ENCODE data around the gene A4GALT. TPM values are rescaled to one million over a fixed set of nuclear protein-coding genes. Genes with fewer than 3 reads are reported as not detected.
"Not testable (repeated sequence)": the region's sequence is repeated elsewhere in the genome, so short reads cannot be mapped to it uniquely, and the experiment has no call there.

A4GALT gene
- total RNA-seq, 1 experiment from 2014 or later: 22.1 TPM

- DNase-seq (ENCODE audit: low spot score); H3K9me3 Mint-ChIP-seq; H3K27ac Mint-ChIP-seq; H3K36me3 Mint-ChIP-seq; H3K27me3 Mint-ChIP-seq (ENCODE audit: low read depth); H3K4me3 Mint-ChIP-seq; CTCF ChIA-PET; ATAC-seq: not testable (repeated sequence)
- TF ChIP-seq ZNF121 (CRISPR knock-in tag; IDR thresholded peaks at IDR 0.05): 0 out of 2 replicates have a peak, but pooled peaks have one; percentile 26
- POLR2A ChIA-PET: interaction anchor here (0.7 kb wide), 1 partner anchor 12 kb away, joined by 5 read pairs; no protein-coding TSS in a partner anchor
- H3K4me1 Mint-ChIP-seq: peaks cover 14% of the 10 kb centered on the region
These were observed 34.5 kb upstream of the A4GALT start for GRCh38 chr22:42755121-42755520.

DNA sequence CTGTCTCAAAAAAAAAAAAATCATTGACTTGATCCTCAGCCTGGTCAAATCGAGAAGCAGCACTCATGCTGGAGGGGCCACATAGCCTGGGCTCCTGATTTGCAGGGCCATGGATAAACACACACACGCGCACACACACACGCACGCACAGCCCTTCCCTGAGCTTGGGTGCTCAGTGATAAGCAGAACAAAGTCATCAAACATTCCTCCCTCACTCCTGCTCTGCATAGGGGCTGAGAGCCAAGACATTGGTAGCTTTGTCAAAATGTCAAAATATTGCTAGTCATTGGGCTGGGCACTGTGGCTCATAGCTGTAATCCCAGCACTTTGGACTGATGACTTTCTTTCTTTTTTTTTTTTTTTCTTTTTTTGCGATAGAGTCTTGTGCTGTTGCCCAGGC lies 34.0 kb upstream of the A4GALT start:
- ChIA-PET CTCF (no interaction called here), POLR2A (interaction anchor here (0.7 kb wide), 1 partner anchor 12 kb away, joined by 5 read pairs; no protein-coding TSS in a partner anchor)
- no peaks in the 10 kb centered on the region for H3K9me3 Mint-ChIP-seq
- no peaks in the 10 kb centered on the region for H3K36me3 Mint-ChIP-seq
- H3K4me3 Mint-ChIP-seq: no peak overlapping the region
- H3K4me1 Mint-ChIP-seq: peaks cover 14% of the 10 kb centered on the region
- no peaks in the 10 kb centered on the region; the same call in 1 of the 2 replicates for H3K27me3 Mint-ChIP-seq (ENCODE audit: low read depth)
- H3K27ac Mint-ChIP-seq: no peak overlapping the region
- DNase-seq (ENCODE audit: low spot score) (no peak), ATAC-seq (no peak)
- TF ChIP-seq GABPB1 (CRISPR knock-in tag; IDR thresholded peaks at IDR 0.05) (0 out of 2 replicates have a peak, but pooled peaks have one; percentile 28), NFE2L1 (CRISPR knock-in tag; IDR thresholded peaks at IDR 0.05) (no peak)

DNA sequence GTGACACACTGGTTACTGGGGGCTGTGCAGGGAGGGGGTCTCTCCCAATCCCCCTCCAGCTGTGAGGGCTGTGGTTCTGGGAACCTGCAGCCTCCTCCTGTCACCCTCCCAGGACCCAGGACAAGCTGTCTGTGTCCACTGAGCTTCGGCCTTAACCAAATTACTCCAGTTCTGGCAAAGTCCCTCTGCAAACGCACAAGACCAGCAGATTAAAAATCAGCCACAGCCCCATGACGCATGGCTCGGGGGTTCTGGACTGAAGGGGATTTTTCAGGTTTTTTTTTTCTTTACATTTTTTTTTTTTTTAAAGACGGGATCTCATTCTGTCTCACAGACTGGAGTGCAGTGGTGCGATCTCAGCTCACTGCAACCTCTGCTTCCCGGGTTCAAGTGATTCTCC lies 32.2 kb upstream of the A4GALT start:
- no peak overlapping the region for H3K27ac Mint-ChIP-seq
- ATAC-seq (no peak), DNase-seq (ENCODE audit: low spot score) (no peak)
- no peaks in the 10 kb centered on the region; the same call in 1 of the 2 replicates for H3K27me3 Mint-ChIP-seq (ENCODE audit: low read depth)
- CTCF ChIA-PET: interaction anchor here (0.8 to 1.4 kb wide), 2 partner anchors 67 to 307 kb away, joined by 3 to 4 read pairs; no protein-coding TSS in a partner anchor
- POLR2A ChIA-PET: interaction anchor here (0.7 kb wide), 1 partner anchor 132 kb away, joined by 4 read pairs; no protein-coding TSS in a partner anchor
- peaks cover 10% of the 10 kb centered on the region for H3K4me1 Mint-ChIP-seq
- no peak overlapping the region for H3K4me3 Mint-ChIP-seq
- no peak for TF ChIP-seq RORB (CRISPR knock-in tag; IDR thresholded peaks at IDR 0.05)
- TF ChIP-seq FOXJ3 (CRISPR knock-in tag; IDR thresholded peaks at IDR 0.05; ENCODE audit: borderline replicate concordance): no peak
- TF ChIP-seq GABPB1 (CRISPR knock-in tag; IDR thresholded peaks at IDR 0.05): no peak
- no peak for TF ChIP-seq IRF2 (CRISPR knock-in tag; IDR thresholded peaks at IDR 0.05; ENCODE audit: borderline replicate concordance, low read depth)
- TF ChIP-seq, protein P1, sequence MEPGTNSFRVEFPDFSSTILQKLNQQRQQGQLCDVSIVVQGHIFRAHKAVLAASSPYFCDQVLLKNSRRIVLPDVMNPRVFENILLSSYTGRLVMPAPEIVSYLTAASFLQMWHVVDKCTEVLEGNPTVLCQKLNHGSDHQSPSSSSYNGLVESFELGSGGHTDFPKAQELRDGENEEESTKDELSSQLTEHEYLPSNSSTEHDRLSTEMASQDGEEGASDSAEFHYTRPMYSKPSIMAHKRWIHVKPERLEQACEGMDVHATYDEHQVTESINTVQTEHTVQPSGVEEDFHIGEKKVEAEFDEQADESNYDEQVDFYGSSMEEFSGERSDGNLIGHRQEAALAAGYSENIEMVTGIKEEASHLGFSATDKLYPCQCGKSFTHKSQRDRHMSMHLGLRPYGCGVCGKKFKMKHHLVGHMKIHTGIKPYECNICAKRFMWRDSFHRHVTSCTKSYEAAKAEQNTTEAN (CRISPR knock-in tag; IDR thresholded peaks at IDR 0.05): no peak
- no peaks in the 10 kb centered on the region for H3K9me3 Mint-ChIP-seq
- H3K36me3 Mint-ChIP-seq: no peaks in the 10 kb centered on the region

DNA sequence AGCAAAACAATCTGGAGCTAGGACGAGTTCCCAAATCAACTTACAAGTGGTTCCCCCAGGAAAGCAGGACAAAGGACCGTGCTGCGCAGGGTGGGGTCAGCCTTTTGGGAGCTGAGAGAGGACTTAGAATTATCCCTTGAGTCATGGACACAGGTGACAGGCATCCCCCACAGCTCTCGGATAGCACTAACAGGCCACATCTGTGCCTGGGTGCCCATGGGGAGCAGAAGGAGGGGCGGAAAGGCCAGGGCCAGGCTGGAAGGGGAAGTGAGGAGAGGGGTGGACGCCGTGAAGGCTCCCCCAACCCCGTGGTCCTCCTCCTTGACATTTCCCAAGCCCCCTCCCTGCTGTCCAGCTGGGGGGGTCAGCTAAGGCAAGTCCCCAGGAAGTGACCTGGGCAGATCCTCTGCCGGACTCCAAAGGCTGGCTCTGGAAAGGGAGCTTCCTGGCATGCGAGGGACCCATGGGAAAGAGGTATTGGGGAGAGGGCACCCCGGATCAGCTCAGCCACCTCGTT lies 31.6 kb upstream of the A4GALT start:
- H3K4me1 Mint-ChIP-seq: peaks cover 7% of the 10 kb centered on the region
- CTCF ChIA-PET: interaction anchor here (0.5 to 1.4 kb wide), 3 partner anchors 68 to 308 kb away, joined by 3 to 5 read pairs (median 4); no protein-coding TSS in a partner anchor
- no peaks in the 10 kb centered on the region for H3K36me3 Mint-ChIP-seq
- DNase-seq (ENCODE audit: low spot score) (no peak), ATAC-seq (no peak)
- no peaks in the 10 kb centered on the region for H3K9me3 Mint-ChIP-seq
- no peak overlapping the region for H3K27ac Mint-ChIP-seq
- H3K27me3 Mint-ChIP-seq (ENCODE audit: low read depth): no peaks in the 10 kb centered on the region
- H3K4me3 Mint-ChIP-seq: no peak overlapping the region
- TF ChIP-seq, protein P2, sequence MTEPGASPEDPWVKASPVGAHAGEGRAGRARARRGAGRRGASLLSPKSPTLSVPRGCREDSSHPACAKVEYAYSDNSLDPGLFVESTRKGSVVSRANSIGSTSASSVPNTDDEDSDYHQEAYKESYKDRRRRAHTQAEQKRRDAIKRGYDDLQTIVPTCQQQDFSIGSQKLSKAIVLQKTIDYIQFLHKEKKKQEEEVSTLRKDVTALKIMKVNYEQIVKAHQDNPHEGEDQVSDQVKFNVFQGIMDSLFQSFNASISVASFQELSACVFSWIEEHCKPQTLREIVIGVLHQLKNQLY (CRISPR knock-in tag; IDR thresholded peaks at IDR 0.05): no peak
- TF ChIP-seq ELF4 (CRISPR knock-in tag; IDR thresholded peaks at IDR 0.05; ENCODE audit: low read depth): no peak
- POLR2A ChIA-PET: no interaction called here

GRCh38 chr22:42750421-42750820 lies 29.8 kb upstream of the A4GALT start:
- DNase-seq (ENCODE audit: low spot score); H3K27ac Mint-ChIP-seq; H3K4me1 Mint-ChIP-seq; H3K27me3 Mint-ChIP-seq (ENCODE audit: low read depth); H3K4me3 Mint-ChIP-seq; H3K36me3 Mint-ChIP-seq; POLR2A ChIA-PET; ATAC-seq; H3K9me3 Mint-ChIP-seq: not testable (repeated sequence)
- CTCF ChIA-PET: interaction anchor here (0.6 kb wide), 1 partner anchor 835 kb away, joined by 3 read pairs; no protein-coding TSS in a partner anchor

Measured in WTC11 (cell line).